RWPE2 (cell line): ENCODE measurements around the gene PRDX4.

Experiments
- ATAC-seq: fragments of 200-7000 bp; cut with Tn5 transposase; 3 replicates; pipeline ENCODE4 v1.9.1; 2021; ENCODE audit warnings: low read depth
- DNase-seq: peaks from one replicate; pipeline ENCODE4 v3.0.0-alpha.2; 2020; ENCODE audit warnings: low spot score
- H3K27ac ChIP-seq: fragments of 450-650 bp; 2 replicates; pipeline ENCODE4 v1.5.1; 2017; ENCODE audit warnings: mild to moderate bottlenecking; ENCODE audit not compliant: poor library complexity, severe bottlenecking
- H3K27me3 ChIP-seq: fragments of 250-450 bp; sonication (Bioruptor Pico); 2 replicates; pipeline ENCODE4 v1.5.1; 2021; ENCODE audit warnings: mild to moderate bottlenecking, moderate library complexity; ENCODE audit not compliant: insufficient read depth, poor library complexity, severe bottlenecking
- H3K36me3 ChIP-seq: fragments of 250-450 bp; sonication (Bioruptor Pico); 2 replicates; pipeline ENCODE4 v1.5.1; 2020; ENCODE audit warnings: low read depth, mild to moderate bottlenecking, moderate library complexity
- H3K4me1 ChIP-seq: fragments of 250-450 bp; sonication (Bioruptor Pico); 2 replicates; pipeline ENCODE4 v1.5.1; 2021; ENCODE audit warnings: mild to moderate bottlenecking, moderate library complexity; ENCODE audit not compliant: insufficient read depth, poor library complexity, severe bottlenecking
- H3K4me3 ChIP-seq: fragments of 250-450 bp; sonication (Bioruptor Pico); 2 replicates; pipeline ENCODE4 v1.5.1; 2021; ENCODE audit warnings: mild to moderate bottlenecking, moderate library complexity; ENCODE audit not compliant: severe bottlenecking
- H3K9me3 ChIP-seq: fragments of 250-450 bp; sonication (Bioruptor Pico); 2 replicates; pipeline ENCODE4 v1.5.1; 2021; ENCODE audit warnings: mild to moderate bottlenecking, moderate library complexity; ENCODE audit not compliant: severe bottlenecking
- TF ChIP-seq, protein P1 (sequence below): fragments of 450-650 bp; IDR thresholded peaks from one replicate; pipeline ENCODE4 v1.5.1; 2017; ENCODE audit warnings: mild to moderate bottlenecking, moderate library complexity; ENCODE audit not compliant: poor library complexity, severe bottlenecking

The PRDX4 gene

GRCh38 chrX:23660766-23661132 lies 6.5 kb upstream of the PRDX4 start:
- Histone ChIP-seq H3K27ac (no peak overlapping the region), H3K27me3 (no peaks in the 10 kb centered on the region), H3K36me3 (no peaks in the 10 kb centered on the region), H3K9me3 (no peaks in the 10 kb centered on the region), H3K4me1 (peaks cover 9% of the 10 kb centered on the region), H3K4me3 (no peak overlapping the region)
- DNase-seq = no peak
- ATAC-seq = no peak
- TF ChIP-seq, protein P1, sequence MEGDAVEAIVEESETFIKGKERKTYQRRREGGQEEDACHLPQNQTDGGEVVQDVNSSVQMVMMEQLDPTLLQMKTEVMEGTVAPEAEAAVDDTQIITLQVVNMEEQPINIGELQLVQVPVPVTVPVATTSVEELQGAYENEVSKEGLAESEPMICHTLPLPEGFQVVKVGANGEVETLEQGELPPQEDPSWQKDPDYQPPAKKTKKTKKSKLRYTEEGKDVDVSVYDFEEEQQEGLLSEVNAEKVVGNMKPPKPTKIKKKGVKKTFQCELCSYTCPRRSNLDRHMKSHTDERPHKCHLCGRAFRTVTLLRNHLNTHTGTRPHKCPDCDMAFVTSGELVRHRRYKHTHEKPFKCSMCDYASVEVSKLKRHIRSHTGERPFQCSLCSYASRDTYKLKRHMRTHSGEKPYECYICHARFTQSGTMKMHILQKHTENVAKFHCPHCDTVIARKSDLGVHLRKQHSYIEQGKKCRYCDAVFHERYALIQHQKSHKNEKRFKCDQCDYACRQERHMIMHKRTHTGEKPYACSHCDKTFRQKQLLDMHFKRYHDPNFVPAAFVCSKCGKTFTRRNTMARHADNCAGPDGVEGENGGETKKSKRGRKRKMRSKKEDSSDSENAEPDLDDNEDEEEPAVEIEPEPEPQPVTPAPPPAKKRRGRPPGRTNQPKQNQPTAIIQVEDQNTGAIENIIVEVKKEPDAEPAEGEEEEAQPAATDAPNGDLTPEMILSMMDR = no peak

- Histone ChIP-seq H3K4me1 (peaks cover 2% of the 10 kb centered on the region), H3K36me3 (no peaks in the 10 kb centered on the region), H3K4me3 (no peak overlapping the region), H3K9me3 (no peaks in the 10 kb centered on the region), H3K27me3 (no peaks in the 10 kb centered on the region), H3K27ac (no peak overlapping the region)
- TF ChIP-seq, protein P1 = no peak
- DNase-seq (no peak), ATAC-seq (no peak)
Measured at GRCh38 chrX:23661671-23662070, 5.6 kb upstream of the PRDX4 start.

DNA sequence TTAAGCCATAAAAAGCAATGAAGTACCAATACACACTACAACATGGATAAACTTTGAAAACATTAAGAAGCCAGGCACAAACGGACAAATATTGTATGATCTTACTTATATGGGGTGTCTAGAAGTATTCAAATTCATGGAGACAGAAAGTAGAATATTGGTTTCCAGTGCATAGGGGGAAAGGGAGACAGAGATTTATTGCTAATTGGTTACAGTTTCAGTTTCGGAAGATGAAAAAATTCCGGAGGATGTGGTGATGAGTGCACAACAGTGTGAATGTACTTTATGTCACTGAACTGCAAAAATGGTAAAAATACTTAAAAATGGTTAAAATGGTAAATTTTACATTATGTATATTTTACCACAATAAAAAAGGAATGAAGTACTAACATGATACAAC lies 5.1 kb upstream of the PRDX4 start:
- no peak for DNase-seq
- Histone ChIP-seq H3K4me3 (no peak overlapping the region), H3K27me3 (no peaks in the 10 kb centered on the region), H3K9me3 (no peaks in the 10 kb centered on the region), H3K27ac (no peak overlapping the region), H3K36me3 (no peaks in the 10 kb centered on the region), H3K4me1 (peaks cover 3% of the 10 kb centered on the region)
- TF ChIP-seq, protein P1 = no peak
- no peak for ATAC-seq

- H3K27ac ChIP-seq = no peak overlapping the region
- ATAC-seq = no peak
- DNase-seq = no peak
- H3K4me3 ChIP-seq = no peak overlapping the region
- no peaks in the 10 kb centered on the region for H3K27me3 ChIP-seq
- H3K4me1 ChIP-seq = peaks cover 3% of the 10 kb centered on the region
- H3K36me3 ChIP-seq = no peaks in the 10 kb centered on the region
- TF ChIP-seq, protein P1 = no peak
- H3K9me3 ChIP-seq = no peaks in the 10 kb centered on the region
Measured at GRCh38 chrX:23662853-23663252, 4.4 kb upstream of the PRDX4 start.

GRCh38 chrX:23664496-23664895 lies 2.8 kb upstream of the PRDX4 start:
- TF ChIP-seq, protein P1 = no peak
- DNase-seq (no peak), ATAC-seq (no peak)
- H3K27me3 ChIP-seq = no peaks in the 10 kb centered on the region
- no peak overlapping the region for H3K4me3 ChIP-seq
- H3K36me3 ChIP-seq = no peaks in the 10 kb centered on the region
- no peaks in the 10 kb centered on the region for H3K9me3 ChIP-seq
- H3K4me1 ChIP-seq = peaks cover 3% of the 10 kb centered on the region
- H3K27ac ChIP-seq = no peak overlapping the region
